Cardiac fibroblast (primary cell): ENCODE results near the gene TBX4.

Experiments
- DNase-seq, 2 donors: peaks; one replicate each; pipeline versions ENCODE4 v3.0.0 to v3.0.0-alpha.2; 2010; ENCODE audit warnings: low read depth in 2 of 2
- H3K4me3 ChIP-seq, 2 donors: replicated peaks in 1 of 2; 1 replicate in 1 of 2; 2 replicates in 1 of 2; pipeline ENCODE4 v1.5.1; 2011; ENCODE audit warnings: low read depth in 2 of 2, low read length in 2 of 2, mild to moderate bottlenecking in 2 of 2, moderate library complexity in 1 of 2
- TF ChIP-seq, protein P1 (sequence below): IDR thresholded peaks from one replicate; pipeline ENCODE4 v1.5.1; 2011; ENCODE audit warnings: low read depth, mild to moderate bottlenecking, low read length, inconsistent platforms

The TBX4 gene

DNA sequence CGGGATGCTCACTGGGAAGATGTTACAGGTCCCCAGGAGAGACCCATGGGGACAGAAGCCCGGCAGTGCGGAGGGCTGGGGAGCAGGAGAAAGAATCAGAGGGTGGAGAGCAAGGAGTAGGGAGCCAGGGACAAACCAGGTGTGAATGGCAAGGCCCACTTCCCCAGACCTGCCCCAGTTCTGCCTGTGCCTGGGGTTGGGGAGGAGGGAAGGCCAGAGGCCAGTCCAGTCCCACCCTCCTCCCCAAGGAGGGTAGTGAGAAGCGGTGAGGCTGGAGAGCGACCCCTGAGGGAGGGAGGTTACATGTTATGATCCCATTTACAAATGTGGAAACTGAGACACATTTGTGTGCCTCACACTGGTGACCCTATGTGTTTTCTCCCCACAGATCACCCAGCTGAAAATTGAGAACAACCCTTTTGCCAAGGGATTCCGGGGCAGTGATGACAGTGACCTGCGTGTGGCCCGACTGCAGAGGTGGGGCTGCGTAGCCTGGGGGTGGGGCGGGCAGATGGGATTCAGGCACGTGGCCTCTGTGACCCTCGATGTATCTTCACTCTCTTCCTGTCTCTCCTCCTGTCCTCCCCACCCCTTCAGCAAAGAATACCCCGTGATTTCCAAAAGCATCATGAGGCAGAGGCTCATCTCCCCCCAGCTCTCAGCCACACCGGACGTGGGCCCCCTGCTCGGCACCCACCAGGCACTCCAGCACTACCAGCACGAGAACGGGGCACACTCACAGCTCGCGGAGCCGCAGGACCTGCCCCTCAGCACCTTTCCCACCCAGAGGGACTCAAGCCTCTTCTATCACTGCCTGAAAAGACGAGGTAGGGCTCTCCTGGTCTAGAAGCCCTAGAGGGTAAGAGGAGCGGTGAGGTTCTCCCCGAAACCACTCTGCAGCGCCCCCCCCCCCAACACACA lies 27.5 kb downstream of the TBX4 start:
- DNase-seq, result no peak
- TF ChIP-seq, protein P1, sequence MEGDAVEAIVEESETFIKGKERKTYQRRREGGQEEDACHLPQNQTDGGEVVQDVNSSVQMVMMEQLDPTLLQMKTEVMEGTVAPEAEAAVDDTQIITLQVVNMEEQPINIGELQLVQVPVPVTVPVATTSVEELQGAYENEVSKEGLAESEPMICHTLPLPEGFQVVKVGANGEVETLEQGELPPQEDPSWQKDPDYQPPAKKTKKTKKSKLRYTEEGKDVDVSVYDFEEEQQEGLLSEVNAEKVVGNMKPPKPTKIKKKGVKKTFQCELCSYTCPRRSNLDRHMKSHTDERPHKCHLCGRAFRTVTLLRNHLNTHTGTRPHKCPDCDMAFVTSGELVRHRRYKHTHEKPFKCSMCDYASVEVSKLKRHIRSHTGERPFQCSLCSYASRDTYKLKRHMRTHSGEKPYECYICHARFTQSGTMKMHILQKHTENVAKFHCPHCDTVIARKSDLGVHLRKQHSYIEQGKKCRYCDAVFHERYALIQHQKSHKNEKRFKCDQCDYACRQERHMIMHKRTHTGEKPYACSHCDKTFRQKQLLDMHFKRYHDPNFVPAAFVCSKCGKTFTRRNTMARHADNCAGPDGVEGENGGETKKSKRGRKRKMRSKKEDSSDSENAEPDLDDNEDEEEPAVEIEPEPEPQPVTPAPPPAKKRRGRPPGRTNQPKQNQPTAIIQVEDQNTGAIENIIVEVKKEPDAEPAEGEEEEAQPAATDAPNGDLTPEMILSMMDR, result no peak
- H3K4me3 ChIP-seq, result no peak overlapping the region

DNA sequence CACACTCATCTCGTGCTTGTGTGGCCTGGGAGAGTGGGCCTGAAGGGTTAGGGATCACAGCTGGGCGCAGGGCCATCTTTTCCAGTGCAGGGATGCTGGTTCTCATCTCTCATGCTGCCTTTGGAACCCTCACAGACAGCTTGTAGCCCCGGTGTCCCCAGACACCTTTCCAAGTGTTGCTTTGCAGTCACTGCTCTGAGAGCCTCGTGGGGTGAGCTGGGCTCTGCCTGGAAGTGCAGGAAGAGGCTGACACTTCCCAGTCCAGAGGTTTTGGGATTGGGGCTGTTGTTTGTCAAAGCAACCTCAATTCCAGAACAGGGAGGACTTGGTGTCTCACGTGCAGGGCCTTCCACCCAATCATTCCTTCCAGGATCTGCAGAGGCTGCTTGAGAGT lies 28.2 kb downstream of the TBX4 start:
- H3K4me3 ChIP-seq, result no peak overlapping the region
- no peak for DNase-seq
- TF ChIP-seq, protein P1, result no peak

DNA sequence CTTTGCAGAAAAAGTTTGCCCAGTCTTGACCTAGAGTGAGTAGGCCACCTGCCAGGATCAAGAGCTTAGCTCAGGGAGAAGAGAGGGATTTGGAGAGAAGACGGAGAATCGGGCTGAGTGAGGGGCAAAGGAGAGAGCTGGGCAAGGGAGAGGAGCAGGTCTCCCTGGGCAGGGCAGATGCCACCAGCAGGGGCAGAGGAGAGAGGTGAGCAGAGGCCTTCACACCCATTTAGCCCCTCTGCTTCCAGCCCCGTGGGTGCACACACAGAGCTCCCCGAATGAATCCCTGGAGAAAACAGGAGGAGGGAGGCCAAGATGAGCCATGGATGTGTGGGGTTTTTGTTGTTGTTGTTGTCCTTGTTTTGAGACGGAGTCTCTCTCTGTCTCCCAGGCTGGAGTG lies 29.2 kb downstream of the TBX4 start:
- DNase-seq, result no peak
- TF ChIP-seq, protein P1, result no peak
- no peak overlapping the region for H3K4me3 ChIP-seq

DNA sequence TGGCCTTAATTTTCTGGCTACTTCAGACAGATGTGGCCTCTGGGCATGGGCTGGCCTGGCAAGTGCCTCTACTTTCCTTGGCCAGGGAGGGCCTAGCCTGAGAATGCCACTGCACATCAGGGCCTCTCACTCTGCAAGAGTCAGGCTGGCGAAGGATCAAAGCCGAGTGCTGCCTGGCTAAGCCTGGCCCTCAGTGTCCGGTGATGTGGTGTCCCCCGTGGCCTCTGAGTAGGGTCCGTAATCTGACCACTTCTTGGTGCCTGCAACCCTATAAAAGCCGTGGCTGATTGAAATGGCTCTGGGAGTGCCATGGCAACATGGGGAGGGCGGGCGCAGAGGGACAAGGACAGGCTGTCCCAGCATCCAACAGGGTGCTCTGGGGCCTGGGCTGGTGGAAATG lies 30.2 kb downstream of the TBX4 start:
- no peak overlapping the region for H3K4me3 ChIP-seq
- TF ChIP-seq, protein P1, result no peak

DNA sequence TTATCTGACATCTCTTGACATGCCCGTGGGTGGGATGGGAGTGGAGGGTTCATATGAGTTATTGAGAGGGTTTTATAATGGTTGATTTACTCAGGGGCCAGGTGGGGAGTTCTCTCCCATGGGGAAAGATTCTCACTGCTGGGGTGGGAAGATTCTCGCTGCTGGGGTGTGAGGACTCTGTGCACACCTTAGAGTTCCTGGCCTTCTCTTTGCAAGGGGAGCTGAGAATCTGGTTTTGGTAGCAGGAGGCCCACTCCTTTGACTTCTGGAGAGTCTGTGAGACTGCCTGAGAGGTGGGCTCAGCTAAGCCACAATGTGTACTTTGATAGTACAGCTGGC lies 31.5 kb downstream of the TBX4 start:
- TF ChIP-seq, protein P1, result no peak
- DNase-seq, result no peak
- no peak overlapping the region for H3K4me3 ChIP-seq

More for the DNA sequence above, 30.2 kb downstream of the TBX4 start:
- DNase-seq, result no peak

DNA sequence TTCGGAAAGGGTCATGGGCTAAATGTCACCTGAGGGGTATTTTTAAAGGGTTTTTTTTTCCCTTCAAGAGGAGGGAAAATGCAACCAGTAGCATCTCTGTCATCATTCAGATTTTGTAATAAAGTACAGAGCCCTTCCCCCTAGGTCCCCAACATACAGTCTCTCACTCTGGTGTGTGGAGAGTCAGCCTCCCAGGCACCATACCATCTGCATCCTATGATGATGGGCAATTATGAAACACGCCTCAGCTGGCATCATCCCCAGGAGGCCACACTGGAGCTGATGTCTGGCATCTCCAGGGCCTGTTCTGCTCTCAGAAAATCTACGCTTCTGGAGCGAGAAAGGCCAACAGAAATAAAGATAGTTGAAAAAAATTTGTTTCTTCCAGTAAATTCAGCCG lies 32.0 kb downstream of the TBX4 start:
- TF ChIP-seq, protein P1, result no peak
- no peak overlapping the region for H3K4me3 ChIP-seq

More for the DNA sequence above, 32.0 kb downstream of the TBX4 start:
- no peak for DNase-seq
